GM18861 (cell line): ENCODE measurements around the gene RPS26.
A peak's percentile ranks its signal among the peaks of the same experiment; 100 is the strongest.
"Not testable (repeated sequence)": the region's sequence is repeated elsewhere in the genome, so short reads cannot be mapped to it uniquely, and the experiment has no call there.

Source experiments
- ATAC-seq: cut with Tn5 transposase; IDR thresholded peaks from one replicate; pipeline ENCODE4 v1.9.1; 2021; ENCODE audit not compliant: unreplicated experiment

Gene RPS26

GRCh38 chr12:56041552-56042429 is at the start of gene RPS26:
TSS of gene RPS26 (plus strand) at chr12:56041918. CDS start at chr12:56042167, 249 bp downstream.
- peak; percentile 87 for ATAC-seq

DNA sequence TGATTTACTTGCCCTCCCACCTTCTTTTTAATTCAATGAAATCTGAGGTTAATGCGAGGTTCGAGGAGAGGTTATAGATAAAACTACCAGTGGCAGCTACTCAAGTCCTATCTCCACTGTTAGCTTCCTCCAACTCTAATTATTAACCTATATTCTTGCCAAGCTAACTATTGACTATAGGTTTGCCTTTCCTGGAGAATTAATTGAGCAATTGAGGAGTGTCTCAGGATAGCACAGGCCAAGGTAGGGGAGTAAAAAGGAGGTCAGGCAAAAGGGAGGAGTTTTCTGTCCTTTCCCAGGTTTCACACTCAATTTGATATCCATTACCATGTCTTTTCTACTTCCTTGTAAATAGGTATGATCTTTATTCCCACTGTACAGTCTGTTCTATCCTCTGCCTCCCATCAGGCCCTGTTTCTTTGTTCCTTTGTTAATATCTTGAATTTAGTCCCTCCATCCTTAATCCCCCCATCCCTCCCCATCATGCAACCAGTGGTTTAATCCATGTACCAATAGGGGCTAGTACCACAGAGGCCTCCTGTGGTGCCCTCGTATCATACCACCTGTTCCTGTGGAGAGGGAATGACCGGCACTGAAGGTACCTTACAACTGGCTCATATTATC is 48.4 kb upstream of the RPS26 start:
- no peak for ATAC-seq

DNA sequence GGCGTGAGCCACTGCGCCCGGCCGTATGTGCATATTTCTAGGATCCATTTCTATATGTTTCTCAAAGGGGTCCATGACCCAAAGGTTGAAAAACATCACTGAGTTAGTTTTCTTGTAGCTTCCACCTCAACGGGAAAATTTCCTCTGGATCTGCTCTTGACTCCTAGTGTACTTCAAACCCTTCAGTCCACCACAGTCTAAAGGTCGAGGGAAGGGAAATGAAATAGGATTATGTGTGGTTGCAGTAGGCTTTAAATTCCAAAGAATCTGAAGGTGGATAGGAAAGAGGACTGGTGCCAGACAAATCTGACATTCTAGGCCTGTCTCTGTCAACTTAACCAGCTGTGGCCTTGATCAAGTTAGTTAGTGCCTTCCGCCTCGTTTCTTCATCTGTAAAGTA is 46.4 kb upstream of the RPS26 start:
- no peak for ATAC-seq

GRCh38 chr12:55996201-55996714 is 45.5 kb upstream of the RPS26 start:
- ATAC-seq: no peak

- peak; percentile 99 for ATAC-seq
These were observed 44.8 kb upstream of the RPS26 start, which contains the start of gene SUOX for GRCh38 chr12:55996715-55997534. TSS of gene SUOX (plus strand) at chr12:55997276. CDS start at chr12:56002222, 4,946 bp downstream.

DNA sequence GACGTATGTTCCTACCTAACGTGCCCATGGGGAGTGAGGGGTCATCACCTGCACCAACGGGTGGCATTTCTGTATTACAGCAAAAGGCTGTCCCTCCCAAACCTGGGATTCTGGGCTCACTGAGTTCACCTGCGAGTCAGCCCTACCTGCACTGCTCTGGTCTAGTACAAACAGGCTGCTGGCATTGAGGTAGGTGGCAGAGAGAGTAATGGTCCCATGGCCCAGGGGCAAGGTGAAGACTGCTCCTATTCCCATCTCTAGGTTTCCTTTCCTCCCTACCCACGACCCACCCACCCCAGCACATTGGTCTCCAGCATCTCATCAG is 44.2 kb upstream of the RPS26 start:
- ATAC-seq: no peak

DNA sequence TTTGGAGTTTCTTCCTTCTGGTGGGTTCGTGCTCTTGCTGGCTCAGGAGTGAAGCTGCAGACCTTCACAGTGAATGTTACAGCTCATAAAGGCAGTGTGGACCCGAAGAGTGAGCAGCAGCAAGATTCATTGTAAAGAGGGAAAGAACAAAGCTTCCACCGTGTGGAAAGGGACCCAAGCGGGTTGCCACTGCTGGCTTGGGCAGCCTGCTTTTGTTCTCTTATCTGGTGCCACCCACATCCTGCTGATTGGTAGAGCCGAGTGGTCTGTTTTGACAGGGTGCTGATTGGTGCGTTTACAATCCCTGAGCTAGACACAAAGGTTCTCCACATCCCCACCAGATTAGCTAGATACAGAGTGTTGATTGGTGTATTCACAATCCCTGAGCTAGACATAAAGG is 42.2 kb upstream of the RPS26 start:
- ATAC-seq: not testable (repeated sequence)

- ATAC-seq: not testable (repeated sequence)
These were observed 41.6 kb upstream of the RPS26 start for GRCh38 chr12:55999999-56000540.

DNA sequence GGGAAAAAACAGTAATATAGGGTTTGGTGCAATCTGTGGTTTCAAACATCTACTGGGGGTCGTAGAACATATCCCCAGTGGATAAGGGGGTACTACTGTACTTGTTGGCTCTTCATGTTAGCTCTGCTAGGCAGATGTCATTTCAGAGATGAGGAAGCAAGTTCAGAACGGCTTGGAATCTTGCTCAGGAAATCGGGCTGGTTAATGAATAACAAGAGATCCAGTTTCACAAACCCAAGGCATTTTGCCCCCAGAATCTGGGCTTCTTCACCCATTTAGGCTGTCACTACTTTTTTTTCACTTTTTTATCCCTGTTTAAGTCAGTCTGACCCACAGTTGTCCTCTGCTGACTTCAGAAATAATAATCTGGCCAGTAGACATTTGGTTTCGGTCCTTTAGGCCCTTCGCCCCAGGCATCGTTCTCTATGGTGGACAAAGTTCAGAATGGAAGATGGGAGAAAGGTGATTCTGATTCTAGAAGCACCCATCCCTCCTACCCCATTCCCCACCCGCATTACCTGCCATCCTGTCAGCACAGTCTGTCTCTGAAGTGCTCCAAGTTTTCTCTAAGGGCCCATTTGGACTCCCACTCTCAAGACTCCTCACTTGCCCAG is 40.1 kb upstream of the RPS26 start:
- no peak for ATAC-seq

DNA sequence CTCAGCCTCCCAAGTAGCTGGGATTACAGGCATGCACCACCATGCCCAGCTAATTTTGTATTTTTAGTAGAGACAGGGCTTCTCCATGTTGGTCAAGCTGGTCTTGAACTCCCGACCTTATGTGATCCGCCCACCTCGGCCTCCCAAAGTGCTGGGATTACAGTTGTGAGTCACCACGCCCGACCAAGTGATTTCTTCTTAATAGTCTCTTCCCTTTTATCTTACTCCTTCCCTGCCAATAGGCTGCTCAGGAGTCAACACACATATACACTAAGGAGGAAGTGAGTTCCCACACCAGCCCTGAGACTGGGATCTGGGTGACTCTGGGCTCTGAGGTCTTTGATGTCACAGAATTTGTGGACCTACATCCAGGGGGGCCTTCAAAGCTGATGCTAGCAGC is 38.3 kb upstream of the RPS26 start:
- ATAC-seq: not testable (repeated sequence)

DNA sequence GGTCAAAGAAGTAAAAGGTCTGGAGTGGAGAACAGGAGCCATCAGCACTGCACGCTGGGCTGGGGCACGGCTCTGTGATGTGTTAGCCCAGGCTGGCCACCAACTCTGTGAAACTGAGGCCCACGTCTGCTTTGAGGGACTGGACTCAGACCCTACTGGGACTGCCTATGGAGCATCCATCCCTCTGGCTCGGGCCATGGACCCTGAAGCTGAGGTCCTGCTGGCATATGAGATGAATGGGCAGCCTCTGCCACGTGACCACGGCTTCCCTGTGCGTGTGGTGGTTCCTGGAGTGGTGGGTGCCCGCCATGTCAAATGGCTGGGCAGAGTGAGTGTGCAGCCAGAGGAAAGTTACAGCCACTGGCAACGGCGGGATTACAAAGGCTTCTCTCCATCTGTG is 37.5 kb upstream of the RPS26 start:
- no peak for ATAC-seq

GRCh38 chr12:56007564-56008559 is 33.9 kb upstream of the RPS26 start:
- ATAC-seq: peak; percentile 13

- ATAC-seq: no peak
These were observed 31.6 kb upstream of the RPS26 start for GRCh38 chr12:56010111-56010570.

DNA sequence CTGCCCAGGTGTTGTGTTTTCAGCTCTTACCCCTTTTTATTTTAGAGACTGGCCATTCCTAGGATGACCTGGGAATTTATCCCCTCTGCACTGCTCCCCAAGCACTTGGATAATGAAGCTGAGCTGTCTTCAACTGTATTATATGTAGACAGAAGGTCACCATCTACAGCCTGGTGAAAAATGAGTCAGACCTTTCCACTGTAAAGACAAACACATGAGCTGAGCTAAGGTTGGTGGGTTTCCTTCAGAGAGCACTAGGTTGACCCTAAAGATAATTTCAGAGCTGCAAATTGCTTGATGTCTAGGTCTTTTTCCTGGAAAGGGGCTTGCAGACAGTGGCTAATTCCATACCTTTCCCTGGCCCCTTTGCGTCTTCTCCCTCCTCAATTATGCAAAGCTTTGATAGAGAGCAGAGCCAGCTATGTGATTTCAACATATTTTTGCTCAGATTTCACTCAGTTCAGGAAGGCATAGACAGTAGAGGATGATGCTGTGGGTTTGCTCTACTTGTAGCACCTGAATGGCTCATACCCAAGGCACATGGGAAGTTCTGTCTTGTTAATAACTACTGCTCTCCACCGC is 30.1 kb upstream of the RPS26 start:
- ATAC-seq: no peak

GRCh38 chr12:56013482-56013881 is 28.2 kb upstream of the RPS26 start:
- ATAC-seq: no peak

- no peak for ATAC-seq
These were observed 27.5 kb upstream of the RPS26 start for GRCh38 chr12:56014205-56014604.

DNA sequence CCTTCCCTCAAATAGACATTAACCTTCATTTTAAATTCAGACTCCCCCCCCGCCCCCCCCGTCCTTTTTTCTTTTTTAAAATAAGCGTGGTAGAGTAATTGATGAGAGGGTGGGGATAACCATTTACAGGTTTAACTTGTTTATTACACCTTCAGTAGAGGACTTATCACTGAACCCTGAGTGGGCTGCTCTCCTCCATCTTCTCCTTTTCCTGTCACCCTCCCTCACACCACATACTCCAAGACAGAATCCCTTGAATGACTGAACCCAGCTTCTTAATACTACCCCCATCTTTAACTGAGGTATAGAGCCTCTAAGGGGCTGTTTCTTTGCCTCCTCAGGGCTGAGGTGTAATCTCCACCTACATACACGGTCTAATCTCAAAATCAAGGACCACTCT is 24.5 kb upstream of the RPS26 start:
- ATAC-seq: no peak

GRCh38 chr12:56018356-56018755 is 23.4 kb upstream of the RPS26 start:
- no peak for ATAC-seq
